ENCODE results near the gene GRB10.

GRB10 gene

DNA sequence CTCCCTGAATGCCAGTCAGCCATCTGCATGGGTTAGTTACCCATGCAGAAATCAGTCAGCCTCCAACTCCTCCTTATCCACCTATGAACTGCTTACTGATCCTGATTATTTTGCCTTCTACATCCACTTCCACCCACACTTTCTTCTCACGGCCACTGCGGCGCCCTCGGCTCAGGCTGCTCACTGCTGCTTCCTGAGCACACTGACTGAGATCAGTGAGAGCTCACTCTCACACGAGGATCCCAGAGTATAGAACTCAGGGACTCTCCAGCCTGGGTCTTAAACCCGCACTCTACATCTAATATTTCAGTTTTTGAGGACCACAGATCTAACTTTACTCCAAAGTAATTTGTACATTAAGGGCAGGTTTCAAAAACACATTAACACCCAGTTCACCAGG lies 64.4 kb downstream of the GRB10 start:
- no peak for DNase-seq

GRCh38 chr7:50717181-50717580 lies 65.5 kb downstream of the GRB10 start:
- DNase-seq = no peak

DNA sequence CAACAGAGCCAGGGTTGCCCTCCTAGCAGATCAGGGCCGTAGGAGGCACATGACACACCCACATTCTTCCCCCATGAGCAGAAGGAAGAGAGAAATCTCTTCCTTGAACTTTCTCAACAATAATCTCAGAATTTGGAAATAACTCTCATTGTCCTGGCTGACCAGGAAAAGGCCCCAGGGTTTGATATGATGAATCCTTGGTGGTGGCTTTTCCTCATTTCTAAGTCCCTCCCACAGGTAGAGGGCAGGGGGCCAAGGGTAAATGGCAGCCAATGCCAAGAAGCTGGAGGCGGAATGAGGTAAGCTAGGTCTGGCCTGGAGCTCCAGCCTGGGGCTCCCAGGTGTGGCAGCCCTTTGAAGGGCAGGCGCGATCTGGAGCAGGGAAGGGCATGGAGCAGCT lies 67.8 kb downstream of the GRB10 start:
- DNase-seq = no peak

GRCh38 chr7:50713123-50713965 lies 69.4 kb downstream of the GRB10 start:
- DNase-seq = no peak

- no peak for DNase-seq
These were observed 70.2 kb downstream of the GRB10 start for GRCh38 chr7:50712252-50713122.

- DNase-seq = no peak
These were observed 71.2 kb downstream of the GRB10 start for GRCh38 chr7:50711271-50712175.

DNA sequence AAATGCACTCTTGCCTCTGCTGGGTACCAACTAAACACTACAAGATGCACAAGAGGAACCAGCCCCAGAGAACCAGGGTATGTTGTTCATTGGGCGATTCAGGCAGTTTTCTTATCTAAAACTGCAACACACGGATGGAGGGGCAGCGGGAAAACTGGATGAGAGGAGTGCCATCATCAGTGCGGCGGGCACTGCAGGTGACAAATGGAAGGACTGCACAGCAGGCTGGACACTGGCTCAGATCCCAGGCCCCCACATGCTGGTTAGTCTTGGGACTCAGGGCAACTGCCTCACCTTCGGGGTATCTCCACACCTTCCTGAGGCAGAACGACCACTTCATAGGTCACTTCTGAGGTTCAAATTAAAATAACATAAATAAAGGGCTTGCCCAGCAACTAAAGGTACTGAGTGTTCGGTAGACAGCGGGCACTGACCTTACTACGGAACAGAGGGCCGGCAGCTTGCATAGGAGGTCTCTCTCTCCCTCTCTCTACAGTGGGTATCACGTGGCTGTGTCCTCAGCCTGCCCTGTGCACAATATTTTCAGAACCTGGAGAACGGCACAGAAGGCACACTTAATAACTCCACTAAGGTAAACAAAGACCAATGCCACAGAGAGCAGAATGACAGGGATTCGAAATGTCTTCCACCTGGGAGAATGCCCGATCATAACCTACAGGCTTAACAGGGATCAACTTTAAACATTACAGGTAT lies 72.1 kb downstream of the GRB10 start:
- no peak for DNase-seq

GRCh38 chr7:50709151-50709550 lies 73.5 kb downstream of the GRB10 start:
- DNase-seq = no peak

DNA sequence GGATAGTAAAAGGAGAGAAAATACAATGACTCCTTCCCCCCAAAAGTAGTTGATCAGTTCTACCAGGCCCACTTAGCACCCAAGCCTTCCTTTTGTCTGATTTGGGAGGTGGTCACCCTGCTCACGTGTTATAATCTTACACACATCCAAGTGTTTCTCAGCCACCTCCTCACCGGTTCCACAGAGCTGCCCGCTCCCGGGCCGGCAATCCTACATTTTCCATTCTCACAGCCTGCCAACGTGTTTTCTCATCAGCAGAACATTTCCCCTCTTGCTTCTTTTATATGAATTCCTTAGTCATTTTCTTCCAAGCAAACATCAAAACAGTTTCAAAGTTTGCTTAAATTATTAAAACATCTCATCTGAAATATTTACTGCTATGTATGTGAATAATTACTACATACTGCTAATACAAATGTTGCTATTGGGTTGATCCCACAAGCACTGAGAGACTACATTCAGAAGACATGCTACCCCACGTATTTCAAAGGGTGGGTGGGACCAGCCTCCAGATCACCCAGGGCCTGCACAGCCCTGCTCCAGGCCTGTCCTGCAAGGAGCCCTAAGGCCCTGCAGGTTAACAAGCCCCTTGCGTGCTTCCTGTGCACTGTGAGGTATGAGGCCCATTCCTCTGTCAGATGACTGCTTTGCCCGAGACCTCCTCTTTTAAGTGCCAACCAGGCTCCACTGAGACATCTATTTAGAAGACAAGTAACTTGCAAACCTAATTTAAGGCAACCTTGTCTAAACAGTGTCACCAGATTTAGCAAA lies 75.3 kb downstream of the GRB10 start:
- no peak for DNase-seq

GRCh38 chr7:50706469-50706937 lies 76.2 kb downstream of the GRB10 start:
- DNase-seq = no peak

GRCh38 chr7:50704844-50705243 lies 77.9 kb downstream of the GRB10 start:
- DNase-seq = no peak

GRCh38 chr7:50703654-50704053 lies 79.0 kb downstream of the GRB10 start:
- no peak for DNase-seq

DNA sequence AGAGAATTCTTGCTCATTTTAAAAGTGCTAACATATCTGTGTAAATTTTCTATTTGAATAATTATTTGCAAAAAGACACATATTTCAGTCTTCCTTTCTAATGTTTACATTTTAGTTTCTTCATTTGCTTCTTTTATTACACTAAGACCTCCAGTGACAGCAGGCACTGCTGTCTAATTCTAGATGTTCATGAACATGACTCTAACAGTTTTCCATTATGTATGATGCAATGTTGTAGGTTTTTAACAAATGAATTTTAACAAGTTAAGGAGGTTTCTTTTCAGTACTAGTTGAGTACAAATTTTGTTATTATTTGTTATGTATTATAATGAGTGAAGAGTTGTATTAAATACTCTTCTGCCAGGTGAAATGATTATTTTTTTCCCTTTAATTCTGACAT lies 83.6 kb downstream of the GRB10 start:
- no peak for DNase-seq

DNA sequence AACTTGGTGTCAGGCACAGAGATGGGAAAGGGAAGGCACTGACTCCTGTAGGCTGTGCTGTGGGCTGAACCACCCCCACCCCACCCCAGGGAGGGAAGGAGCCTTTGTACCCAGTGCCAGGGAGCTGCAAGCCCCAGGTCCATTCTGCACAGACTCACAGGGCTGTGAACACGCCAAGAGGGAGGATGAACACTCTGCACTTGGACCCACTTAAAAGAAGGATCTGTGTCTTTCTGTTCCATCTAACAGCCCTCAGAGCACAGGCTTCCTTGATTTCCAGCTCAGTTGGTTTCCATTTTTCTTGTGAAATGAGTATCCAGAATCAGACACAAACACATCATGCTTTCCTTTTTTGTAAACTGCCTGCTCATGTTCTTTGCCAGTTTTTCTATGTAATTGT lies 84.9 kb downstream of the GRB10 start:
- DNase-seq = no peak

GRCh38 chr7:50696810-50697582 lies 85.7 kb downstream of the GRB10 start:
- no peak for DNase-seq

GRCh38 chr7:50695026-50695425 lies 87.7 kb downstream of the GRB10 start:
- no peak for DNase-seq

- DNase-seq = no peak
These were observed 89.1 kb downstream of the GRB10 start for GRCh38 chr7:50693455-50694130.

- DNase-seq = no peak
These were observed 92.1 kb downstream of the GRB10 start for GRCh38 chr7:50690541-50691011.

DNA sequence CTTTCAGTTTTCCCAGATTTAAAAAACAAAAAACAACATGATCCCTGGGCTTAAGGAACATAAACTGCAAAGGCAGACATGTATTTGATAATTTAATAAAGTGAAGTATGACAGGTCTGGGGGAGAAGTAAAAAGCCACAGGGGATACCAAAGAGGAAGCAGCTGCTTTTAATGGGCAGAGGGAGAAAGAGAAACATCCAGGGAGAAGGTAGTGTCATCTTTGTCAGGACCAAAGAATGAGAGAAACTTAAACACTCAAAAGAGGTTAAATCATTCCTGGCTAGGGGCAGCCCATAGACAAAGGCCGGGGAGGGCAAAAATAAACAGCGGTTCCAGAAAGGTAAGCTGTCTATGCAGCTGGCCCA lies 94.5 kb downstream of the GRB10 start:
- DNase-seq = no peak
